Measurements from ENCODE around the gene DUSP10.

Gene DUSP10

GRCh38 chr1:221700536-221700935 is 41.4 kb downstream of the DUSP10 start:
- H3K36me3 ChIP-seq (ENCODE audit: insufficient read depth, low read length), result peaks cover 25% of the 10 kb centered on the region
- H3K79me2 ChIP-seq (ENCODE audit: control insufficient read depth, insufficient read depth, low read length, unreplicated experiment), result no peaks in the 10 kb centered on the region
- H2AFZ ChIP-seq (ENCODE audit: low read length, unreplicated experiment), result no peak overlapping the region
- peaks cover 7% of the 10 kb centered on the region for H3K4me1 ChIP-seq (ENCODE audit: control insufficient read depth, insufficient read depth, low read length, unreplicated experiment)
- H3K27me3 ChIP-seq (ENCODE audit: insufficient read depth, low read length), result no peaks in the 10 kb centered on the region
- H3K27ac ChIP-seq (ENCODE audit: low read depth, low read length), result no peak overlapping the region
- no peak overlapping the region for H3K4me3 ChIP-seq (ENCODE audit: low read depth, low read length)

GRCh38 chr1:221699978-221700519 is 41.8 kb downstream of the DUSP10 start:
- Histone ChIP-seq H3K36me3 (ENCODE audit: insufficient read depth, low read length) (peaks cover 22% of the 10 kb centered on the region), H3K79me2 (ENCODE audit: control insufficient read depth, insufficient read depth, low read length, unreplicated experiment) (no peaks in the 10 kb centered on the region), H2AFZ (ENCODE audit: low read length, unreplicated experiment) (no peak overlapping the region), H3K27ac (ENCODE audit: low read depth, low read length) (no peak overlapping the region), H3K27me3 (ENCODE audit: insufficient read depth, low read length) (no peaks in the 10 kb centered on the region), H3K4me3 (ENCODE audit: low read depth, low read length) (no peak overlapping the region), H3K4me1 (ENCODE audit: control insufficient read depth, insufficient read depth, low read length, unreplicated experiment) (peaks cover 7% of the 10 kb centered on the region)

- no peaks in the 10 kb centered on the region for H3K27me3 ChIP-seq (ENCODE audit: insufficient read depth, low read length)
- no peak overlapping the region for H3K27ac ChIP-seq (ENCODE audit: low read depth, low read length)
- H3K4me3 ChIP-seq (ENCODE audit: low read depth, low read length), result no peak overlapping the region
- no peaks in the 10 kb centered on the region for H3K79me2 ChIP-seq (ENCODE audit: control insufficient read depth, insufficient read depth, low read length, unreplicated experiment)
- H3K4me1 ChIP-seq (ENCODE audit: control insufficient read depth, insufficient read depth, low read length, unreplicated experiment), result peaks cover 7% of the 10 kb centered on the region
- H2AFZ ChIP-seq (ENCODE audit: low read length, unreplicated experiment), result no peak overlapping the region
- peaks cover 20% of the 10 kb centered on the region for H3K36me3 ChIP-seq (ENCODE audit: insufficient read depth, low read length)
Observed at GRCh38 chr1:221699577-221699976, 42.3 kb downstream of the DUSP10 start.

GRCh38 chr1:221698579-221699349 is 43.1 kb downstream of the DUSP10 start:
- no peak overlapping the region for H2AFZ ChIP-seq (ENCODE audit: low read length, unreplicated experiment)
- peaks cover 7% of the 10 kb centered on the region for H3K4me1 ChIP-seq (ENCODE audit: control insufficient read depth, insufficient read depth, low read length, unreplicated experiment)
- no peaks in the 10 kb centered on the region for H3K27me3 ChIP-seq (ENCODE audit: insufficient read depth, low read length)

GRCh38 chr1:221697923-221698425 is 43.9 kb downstream of the DUSP10 start:
- Histone ChIP-seq H3K36me3 (ENCODE audit: insufficient read depth, low read length) (peaks cover 4% of the 10 kb centered on the region; the same call in 1 of the 2 replicates), H3K27ac (ENCODE audit: low read depth, low read length) (0 out of 2 replicates have a peak overlapping the region, but pooled peaks have one; percentile 4), H3K4me1 (ENCODE audit: control insufficient read depth, insufficient read depth, low read length, unreplicated experiment) (peaks cover 7% of the 10 kb centered on the region), H2AFZ (ENCODE audit: low read length, unreplicated experiment) (no peak overlapping the region), H3K27me3 (ENCODE audit: insufficient read depth, low read length) (no peaks in the 10 kb centered on the region), H3K79me2 (ENCODE audit: control insufficient read depth, insufficient read depth, low read length, unreplicated experiment) (no peaks in the 10 kb centered on the region), H3K4me3 (ENCODE audit: low read depth, low read length) (no peak overlapping the region)

More at GRCh38 chr1:221698579-221699349, 43.1 kb downstream of the DUSP10 start:
- H3K4me3 ChIP-seq (ENCODE audit: low read depth, low read length), result no peak overlapping the region
- no peak overlapping the region for H3K27ac ChIP-seq (ENCODE audit: low read depth, low read length)
- H3K36me3 ChIP-seq (ENCODE audit: insufficient read depth, low read length), result peaks cover 12% of the 10 kb centered on the region
- no peaks in the 10 kb centered on the region for H3K79me2 ChIP-seq (ENCODE audit: control insufficient read depth, insufficient read depth, low read length, unreplicated experiment)

GRCh38 chr1:221696718-221697461 is 45.0 kb downstream of the DUSP10 start:
- Histone ChIP-seq H3K79me2 (ENCODE audit: control insufficient read depth, insufficient read depth, low read length, unreplicated experiment) (no peaks in the 10 kb centered on the region), H3K27ac (ENCODE audit: low read depth, low read length) (no peak overlapping the region), H2AFZ (ENCODE audit: low read length, unreplicated experiment) (no peak overlapping the region), H3K36me3 (ENCODE audit: insufficient read depth, low read length) (no peaks in the 10 kb centered on the region; the same call in 1 of the 2 replicates), H3K27me3 (ENCODE audit: insufficient read depth, low read length) (no peaks in the 10 kb centered on the region), H3K4me1 (ENCODE audit: control insufficient read depth, insufficient read depth, low read length, unreplicated experiment) (peaks cover 7% of the 10 kb centered on the region), H3K4me3 (ENCODE audit: low read depth, low read length) (no peak overlapping the region)

GRCh38 chr1:221696027-221696426 is 45.9 kb downstream of the DUSP10 start:
- H3K36me3 ChIP-seq (ENCODE audit: insufficient read depth, low read length), result no peaks in the 10 kb centered on the region; the same call in 1 of the 2 replicates
- no peak overlapping the region for H2AFZ ChIP-seq (ENCODE audit: low read length, unreplicated experiment)
- no peak overlapping the region for H3K4me3 ChIP-seq (ENCODE audit: low read depth, low read length)
- H3K4me1 ChIP-seq (ENCODE audit: control insufficient read depth, insufficient read depth, low read length, unreplicated experiment), result peaks cover 7% of the 10 kb centered on the region
- no peaks in the 10 kb centered on the region for H3K27me3 ChIP-seq (ENCODE audit: insufficient read depth, low read length)
- no peak overlapping the region for H3K27ac ChIP-seq (ENCODE audit: low read depth, low read length)
- H3K79me2 ChIP-seq (ENCODE audit: control insufficient read depth, insufficient read depth, low read length, unreplicated experiment), result no peaks in the 10 kb centered on the region

GRCh38 chr1:221695301-221695700 is 46.6 kb downstream of the DUSP10 start:
- no peaks in the 10 kb centered on the region for H3K27me3 ChIP-seq (ENCODE audit: insufficient read depth, low read length)
- no peaks in the 10 kb centered on the region for H3K36me3 ChIP-seq (ENCODE audit: insufficient read depth, low read length)
- H3K79me2 ChIP-seq (ENCODE audit: control insufficient read depth, insufficient read depth, low read length, unreplicated experiment), result no peaks in the 10 kb centered on the region
- H3K4me1 ChIP-seq (ENCODE audit: control insufficient read depth, insufficient read depth, low read length, unreplicated experiment), result peaks cover 7% of the 10 kb centered on the region
- H3K4me3 ChIP-seq (ENCODE audit: low read depth, low read length), result no peak overlapping the region
- H2AFZ ChIP-seq (ENCODE audit: low read length, unreplicated experiment), result no peak overlapping the region
- H3K27ac ChIP-seq (ENCODE audit: low read depth, low read length), result no peak overlapping the region

GRCh38 chr1:221694109-221694508 is 47.8 kb downstream of the DUSP10 start:
- no peak overlapping the region for H3K27ac ChIP-seq (ENCODE audit: low read depth, low read length)
- H3K4me3 ChIP-seq (ENCODE audit: low read depth, low read length), result no peak overlapping the region
- H3K79me2 ChIP-seq (ENCODE audit: control insufficient read depth, insufficient read depth, low read length, unreplicated experiment), result no peaks in the 10 kb centered on the region
- H2AFZ ChIP-seq (ENCODE audit: low read length, unreplicated experiment), result no peak overlapping the region
- H3K36me3 ChIP-seq (ENCODE audit: insufficient read depth, low read length), result no peaks in the 10 kb centered on the region
- peaks cover 7% of the 10 kb centered on the region for H3K4me1 ChIP-seq (ENCODE audit: control insufficient read depth, insufficient read depth, low read length, unreplicated experiment)
- no peaks in the 10 kb centered on the region for H3K27me3 ChIP-seq (ENCODE audit: insufficient read depth, low read length)

GRCh38 chr1:221693087-221693486 is 48.8 kb downstream of the DUSP10 start:
- Histone ChIP-seq H2AFZ (ENCODE audit: low read length, unreplicated experiment) (no peak overlapping the region), H3K4me3 (ENCODE audit: low read depth, low read length) (no peak overlapping the region), H3K79me2 (ENCODE audit: control insufficient read depth, insufficient read depth, low read length, unreplicated experiment) (no peaks in the 10 kb centered on the region), H3K36me3 (ENCODE audit: insufficient read depth, low read length) (no peaks in the 10 kb centered on the region), H3K27ac (ENCODE audit: low read depth, low read length) (no peak overlapping the region), H3K27me3 (ENCODE audit: insufficient read depth, low read length) (no peaks in the 10 kb centered on the region), H3K4me1 (ENCODE audit: control insufficient read depth, insufficient read depth, low read length, unreplicated experiment) (peaks cover 7% of the 10 kb centered on the region)

Data from ACC112 (cell line).